Naive thymus-derived CD4-positive, alpha-beta T cell (primary cell): ENCODE data around the gene PLAAT2. TPM values are rescaled to one million over a fixed set of nuclear protein-coding genes. Genes with fewer than 3 reads are reported as not detected.

ENCODE experiments used
- ATAC-seq: fragments of 150-1000 bp; cut with Tn5 transposase; 2 replicates; pipeline ENCODE4 v1.10.0; 2021; ENCODE audit warnings: mild to moderate bottlenecking, moderate library complexity
- CTCF ChIA-PET: fragments of 350-600 bp; sonication (Branson Sonifier 250); formaldehyde crosslinking; loops from one replicate; lab custom pipeline; 2021; ENCODE audit warnings: antibody characterized with exemption; lab: Charles Lee
- POLR2A ChIA-PET: fragments of 350-600 bp; sonication (Branson Sonifier 250); formaldehyde crosslinking; loops from one replicate; lab custom pipeline; 2021; ENCODE audit warnings: antibody characterized with exemption, inconsistent platforms; lab: Charles Lee
- DNase-seq, 9 donors: peaks; one replicate each; pipeline versions ENCODE4 v3.0.0 to v3.0.0-alpha.2; 2020 to 2022; ENCODE audit warnings: mixed read lengths in 1 of 9
- H3K27ac ChIP-seq: one replicate; pipeline ENCODE4 v1.7.0; 2013; ENCODE audit warnings: mild to moderate bottlenecking, low read depth, low read length, moderate library complexity
- H3K27me3 ChIP-seq, 2 donors: one replicate each; pipeline ENCODE4 v1.7.0; 2013; ENCODE audit warnings: low read length in 2 of 2, mild to moderate bottlenecking in 2 of 2, moderate library complexity in 2 of 2; ENCODE audit not compliant: control insufficient read depth in 2 of 2, insufficient read depth in 2 of 2
- H3K36me3 ChIP-seq, 3 experiments: 1 replicate in 2 of 3; 2 replicates in 1 of 3; pipeline ENCODE4 v1.7.0; 2013; ENCODE audit warnings: low read length in 3 of 3, mild to moderate bottlenecking in 3 of 3, moderate library complexity in 1 of 3; ENCODE audit not compliant: insufficient read depth in 3 of 3, control insufficient read depth in 2 of 3
- H3K4me1 ChIP-seq, 2 donors: one replicate each; pipeline ENCODE4 v1.7.0; 2013; ENCODE audit warnings: low read length in 2 of 2, mild to moderate bottlenecking in 2 of 2, moderate library complexity in 1 of 2; ENCODE audit not compliant: control insufficient read depth in 2 of 2, insufficient read depth in 2 of 2
- H3K4me3 ChIP-seq: 2 replicates; pipeline ENCODE4 v1.7.0; 2013; ENCODE audit warnings: mild to moderate bottlenecking, low read length
- H3K9me3 ChIP-seq, 3 experiments: 1 replicate in 2 of 3; 2 replicates in 1 of 3; pipeline ENCODE4 v1.7.0; 2013; ENCODE audit warnings: low read length in 3 of 3; ENCODE audit not compliant: control insufficient read depth in 2 of 3
- H3K27ac Mint-ChIP-seq, 9 donors: one replicate each; pipeline ENCODE4 v1.8.0; 2020 to 2022; ENCODE audit warnings: mixed read lengths in 9 of 9, mild to moderate bottlenecking in 8 of 9, moderate library complexity in 5 of 9, inconsistent platforms in 2 of 9
- H3K27me3 Mint-ChIP-seq, 5 donors: one replicate each; pipeline ENCODE4 v1.8.0; 2021 to 2022; ENCODE audit warnings: mixed read lengths in 5 of 5, mild to moderate bottlenecking in 1 of 5
- H3K36me3 Mint-ChIP-seq, 5 donors: one replicate each; pipeline ENCODE4 v1.8.0; 2020 to 2022; ENCODE audit warnings: mixed read lengths in 5 of 5, mild to moderate bottlenecking in 3 of 5, inconsistent platforms in 1 of 5
- H3K4me1 Mint-ChIP-seq, 7 donors: one replicate each; pipeline ENCODE4 v1.8.0; 2020 to 2022; ENCODE audit warnings: mixed read lengths in 7 of 7, mild to moderate bottlenecking in 3 of 7, inconsistent platforms in 1 of 7
- H3K4me3 Mint-ChIP-seq, 10 donors: one replicate each; pipeline ENCODE4 v1.8.0; 2020 to 2022; ENCODE audit warnings: mild to moderate bottlenecking in 10 of 10, mixed read lengths in 10 of 10, moderate library complexity in 6 of 10, inconsistent platforms in 2 of 10
- H3K9me3 Mint-ChIP-seq, 11 donors: one replicate each; pipeline ENCODE4 v1.8.0; 2020 to 2022; ENCODE audit warnings: mixed read lengths in 11 of 11, mild to moderate bottlenecking in 4 of 11, inconsistent platforms in 1 of 11, moderate library complexity in 1 of 11
- intact Hi-C, 2 donors: fragments of 100-400 bp; cut with micrococcal nuclease; formaldehyde crosslinking; loops; one replicate each; pipeline ENCODE4 v1.15.1; 2023
- polyA plus RNA-seq, 2 donors: library from polyadenylated mRNA; unstranded; fragments of 300-500 nt; fragmentation: Illumina TruSeq; gene quantifications; one replicate each; pipeline ENCODE4 v1.2.3, GENCODE V29; 2021
- total RNA-seq, 6 experiments: library from RNA in 5 of 6; stranded (reverse) in 5 of 6; gene quantifications; 1 replicate in 5 of 6; 2 replicates in 1 of 6; pipeline ENCODE4 v1.2.3 and lab custom pipeline; 2021 to 2026

The PLAAT2 gene
- total and polyA plus RNA-seq, 7 experiments from 2014 or later, result 0.51 TPM; not detected in 6

DNA sequence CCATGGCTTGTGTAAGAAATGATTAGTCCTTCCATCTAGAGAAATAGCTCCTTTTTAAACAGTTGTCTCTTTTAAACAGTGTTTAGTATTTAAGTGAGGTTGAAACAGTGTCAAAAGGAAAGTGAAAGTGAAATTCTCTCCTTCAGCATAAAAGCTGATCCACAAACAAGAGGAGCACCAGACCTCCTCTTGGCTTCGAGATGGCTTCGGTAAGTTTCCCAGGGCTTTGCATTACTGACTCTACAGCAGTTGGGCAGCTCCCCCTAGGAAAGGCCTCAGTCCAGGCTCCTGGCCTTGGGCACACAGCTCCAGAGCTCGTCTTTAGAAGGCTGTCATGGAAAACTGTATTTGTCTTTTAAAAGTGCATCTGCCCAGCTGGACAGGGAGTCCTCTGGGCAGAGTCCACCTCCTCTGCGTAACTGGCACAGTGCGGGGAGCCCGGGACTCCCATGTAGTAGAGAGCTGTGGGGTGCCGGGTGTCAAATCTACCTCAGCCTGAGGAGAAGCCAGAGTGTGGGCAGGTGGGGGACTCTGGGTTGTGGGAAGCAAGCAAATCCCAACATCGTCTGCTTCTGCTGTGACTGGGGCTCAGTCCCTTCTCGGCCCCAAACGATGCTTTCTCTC, 26.4 kb downstream of the PLAAT2 start, which contains the start of gene PLAAT4:
Gene PLAAT4, plus strand, starts transcription at position 140 of the 624 bp plus-strand sequence. Its CDS starts 61 bp downstream, at position 201.
- peak; percentile 74 for ATAC-seq
- Histone ChIP-seq H3K4me3 (peak within 1 kb of the TSS; percentile 90), H3K36me3 (peaks cover 0 to 4% (median 0%) of the 10 kb centered on the region in 3 experiments), H3K4me1 (peaks cover 79% of the 10 kb centered on the region in 2 donors), H3K27ac (peak within 1 kb of the TSS; percentile 82), H3K27me3 (no peaks in the 10 kb centered on the region), H3K9me3 (no peaks in the 10 kb centered on the region)
- POLR2A ChIA-PET, result interaction anchor here (0.6 to 10.4 kb wide), 19 partner anchors 8 to 945 kb away, joined by 3 to 172 read pairs (median 4); partner anchors contain the start of genes FERMT3, PLAAT2 and PLAAT5
- Mint-ChIP-seq H3K27ac (peak within 1 kb of the TSS; percentile 91 to 97 (median 96)), H3K4me3 (peak within 1 kb of the TSS; percentile 87 to 99 (median 96)), H3K4me1 (peaks cover 55 to 96% (median 87%) of the 10 kb centered on the region in 7 donors), H3K27me3 (no peaks in the 10 kb centered on the region), H3K36me3 (peaks cover 0 to 20% (median 4%) of the 10 kb centered on the region in 5 donors), H3K9me3 (no peaks in the 10 kb centered on the region)
- peak in 8 of 9 donors; percentile 30 to 64 (median 56) for DNase-seq
- intact Hi-C loops, result loop anchor here (1.0 to 5.0 kb wide), 6 partner anchors 16 to 146 kb away; partner anchors contain the start of gene RTN3 (in 2 of the 2)
- CTCF ChIA-PET, result interaction anchor here (0.9 to 2.9 kb wide), 6 partner anchors 16 to 58 kb away, joined by 3 to 25 read pairs (median 8); no protein-coding TSS in a partner anchor

GRCh38 chr11:63535734-63536133, 27.4 kb downstream of the PLAAT2 start:
- H3K36me3 ChIP-seq, result peaks cover 0 to 4% (median 0%) of the 10 kb centered on the region in 3 experiments
- peak overlapping the region; percentile 90 for H3K4me3 ChIP-seq
- intact Hi-C loops, result loop anchor here (1.0 to 5.0 kb wide), 4 partner anchors 32 to 147 kb away; partner anchors contain the start of gene RTN3 (in 2 of the 2)
- peaks cover 80 to 84% of the 10 kb centered on the region in 2 donors for H3K4me1 ChIP-seq
- peak overlapping the region; percentile 91 to 97 (median 96) for H3K27ac Mint-ChIP-seq
- DNase-seq (peak in 1 of 9 donors; percentile 47), ATAC-seq (no peak)
- H3K4me1 Mint-ChIP-seq, result peaks cover 51 to 96% (median 91%) of the 10 kb centered on the region in 7 donors
- H3K27me3 ChIP-seq, result no peaks in the 10 kb centered on the region
- no peaks in the 10 kb centered on the region for H3K9me3 ChIP-seq
- H3K27ac ChIP-seq, result peak overlapping the region; percentile 82
- no peaks in the 10 kb centered on the region for H3K27me3 Mint-ChIP-seq
- POLR2A ChIA-PET, result interaction anchor here (0.9 to 10.4 kb wide), 8 partner anchors 10 to 872 kb away, joined by 3 to 172 read pairs (median 17); partner anchors contain the start of gene PLAAT5
- H3K9me3 Mint-ChIP-seq, result no peaks in the 10 kb centered on the region
- peak overlapping the region; percentile 87 to 99 (median 96) for H3K4me3 Mint-ChIP-seq
- CTCF ChIA-PET, result interaction anchor here (0.6 to 2.4 kb wide), 3 partner anchors 21 to 79 kb away, joined by 3 to 15 read pairs (median 3); partner anchors contain the start of gene PLAAT3
- H3K36me3 Mint-ChIP-seq, result peaks cover 0 to 18% (median 4%) of the 10 kb centered on the region in 5 donors

- no peak for DNase-seq
- intact Hi-C loops, result loop anchor here (5.0 kb wide), 2 partner anchors 77 to 147 kb away; partner anchors contain the start of genes RTN3 (in 2 of the 2) and PLAAT3 (in 1 of the 2)
- Histone ChIP-seq H3K9me3 (no peaks in the 10 kb centered on the region), H3K4me1 (peaks cover 78 to 80% of the 10 kb centered on the region in 2 donors), H3K4me3 (peak overlapping the region; percentile 90), H3K27me3 (no peaks in the 10 kb centered on the region), H3K27ac (peak overlapping the region; percentile 82), H3K36me3 (peaks cover 0 to 4% (median 0%) of the 10 kb centered on the region in 3 experiments)
- POLR2A ChIA-PET, result interaction anchor here (0.7 to 10.4 kb wide), 6 partner anchors 8 to 39 kb away, joined by 3 to 172 read pairs (median 4); no protein-coding TSS in a partner anchor
- Mint-ChIP-seq H3K36me3 (peaks cover 0 to 12% (median 0%) of the 10 kb centered on the region in 5 donors), H3K4me3 (peak overlapping the region; percentile 43 to 99 (median 94)), H3K27ac (peak overlapping the region; percentile 91 to 97 (median 96)), H3K4me1 (peaks cover 47 to 92% (median 87%) of the 10 kb centered on the region in 7 donors), H3K27me3 (no peaks in the 10 kb centered on the region), H3K9me3 (no peaks in the 10 kb centered on the region)
- CTCF ChIA-PET, result interaction anchor here (0.6 kb wide), 1 partner anchor 80 kb away, joined by 3 read pairs; the partner anchor contains the start of gene PLAAT3
- ATAC-seq, result peak; percentile 5
These were observed 28.2 kb downstream of the PLAAT2 start for GRCh38 chr11:63534895-63535461.

DNA sequence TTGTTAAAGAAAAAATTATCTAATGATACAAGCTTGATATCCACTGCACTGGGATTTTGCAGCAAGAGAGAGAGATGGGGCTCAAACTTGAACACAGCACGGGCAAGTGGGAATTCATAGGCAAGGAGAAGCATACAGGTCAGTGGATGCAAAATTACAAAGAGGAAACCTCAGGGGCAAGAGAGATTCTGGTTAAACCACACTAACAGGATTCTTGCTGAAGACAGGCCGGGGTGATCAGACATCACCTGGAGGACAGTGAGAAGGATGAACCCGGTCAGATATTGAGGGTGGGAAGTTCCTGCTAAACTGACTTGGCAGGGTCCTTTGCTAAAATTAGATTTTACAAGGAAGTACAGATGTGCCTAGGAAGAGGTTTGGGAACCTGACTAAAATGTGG, 29.1 kb downstream of the PLAAT2 start:
- POLR2A ChIA-PET, result interaction anchor here (1.0 to 10.4 kb wide), 5 partner anchors 9 to 27 kb away, joined by 3 to 172 read pairs (median 3); no protein-coding TSS in a partner anchor
- Mint-ChIP-seq H3K36me3 (peaks cover 0 to 8% (median 0%) of the 10 kb centered on the region in 5 donors), H3K9me3 (no peaks in the 10 kb centered on the region), H3K27me3 (no peaks in the 10 kb centered on the region), H3K4me3 (peak overlapping the region; percentile 0 to 71 (median 42)), H3K27ac (peak overlapping the region; percentile 56 to 96 (median 81)), H3K4me1 (peaks cover 50 to 92% (median 87%) of the 10 kb centered on the region in 7 donors)
- CTCF ChIA-PET, result interaction anchor here (1.8 kb wide), 1 partner anchor 17 kb away, joined by 4 read pairs; no protein-coding TSS in a partner anchor
- H3K27ac ChIP-seq, result no peak overlapping the region
- ATAC-seq (no peak), DNase-seq (no peak)
- H3K9me3 ChIP-seq, result no peaks in the 10 kb centered on the region
- H3K4me3 ChIP-seq, result no peak overlapping the region
- intact Hi-C loops, result loop anchor here in 1 of 2 donors (5.0 kb wide), 1 partner anchor 78 kb away; the partner anchor contains the start of gene PLAAT3
- H3K4me1 ChIP-seq, result peaks cover 70 to 81% of the 10 kb centered on the region in 2 donors
- H3K27me3 ChIP-seq, result no peaks in the 10 kb centered on the region
- peaks cover 0 to 2% (median 0%) of the 10 kb centered on the region in 3 experiments for H3K36me3 ChIP-seq

DNA sequence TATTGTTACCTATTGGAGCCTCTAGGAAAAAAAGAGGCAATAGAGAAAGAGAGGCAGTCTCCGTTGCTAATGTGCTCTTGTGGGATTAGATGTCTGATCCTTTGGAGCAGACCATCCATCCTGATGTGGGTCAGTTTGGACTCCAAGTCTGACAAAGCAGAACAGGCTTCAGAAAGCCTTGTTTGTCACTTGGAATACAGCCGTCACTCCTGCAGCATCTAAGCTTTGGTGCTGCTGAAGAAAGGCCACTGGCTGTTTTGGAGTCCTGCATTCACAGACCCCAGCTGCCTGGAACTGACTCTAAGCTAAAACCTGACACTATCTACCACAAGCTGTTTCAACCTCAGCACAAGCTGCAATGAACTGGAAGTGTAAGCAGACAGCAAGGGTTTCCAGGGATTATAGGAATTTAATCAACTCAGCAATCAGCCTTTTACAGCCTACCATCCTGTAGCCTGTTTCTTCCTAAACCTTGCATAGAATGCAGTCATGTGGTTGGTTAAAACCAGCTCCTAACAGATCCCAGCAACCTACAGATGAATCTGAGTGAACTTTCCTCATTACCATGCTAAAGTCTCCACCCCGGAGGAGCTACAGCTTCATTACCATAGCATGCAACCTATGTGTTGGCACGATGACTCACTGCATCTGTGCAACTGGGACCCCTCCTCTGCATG, 30.2 kb downstream of the PLAAT2 start:
- H3K4me3 ChIP-seq, result no peak overlapping the region

More for the DNA sequence above, 30.2 kb downstream of the PLAAT2 start:
- ATAC-seq (no peak), DNase-seq (no peak)
- Mint-ChIP-seq H3K9me3 (no peaks in the 10 kb centered on the region), H3K27ac (peak overlapping the region in 8 of 9 donors; percentile 14 to 96 (median 84)), H3K4me1 (peaks cover 42 to 89% (median 84%) of the 10 kb centered on the region in 7 donors), H3K27me3 (no peaks in the 10 kb centered on the region), H3K36me3 (no peaks in the 10 kb centered on the region), H3K4me3 (peak overlapping the region in 8 of 10 donors; percentile 12 to 71 (median 50))
- Histone ChIP-seq H3K9me3 (no peaks in the 10 kb centered on the region), H3K27ac (peak overlapping the region; percentile 52), H3K27me3 (no peaks in the 10 kb centered on the region), H3K4me1 (peaks cover 58 to 72% of the 10 kb centered on the region in 2 donors), H3K36me3 (no peaks in the 10 kb centered on the region)
- intact Hi-C loops, result loop anchor here in 1 of 2 donors (5.0 kb wide), 1 partner anchor 79 kb away; the partner anchor contains the start of gene PLAAT3
- ChIA-PET POLR2A (interaction anchor here (0.6 to 10.4 kb wide), 8 partner anchors 9 to 146 kb away, joined by 3 to 172 read pairs (median 5); no protein-coding TSS in a partner anchor), CTCF (interaction anchor here (1.4 to 1.8 kb wide), 3 partner anchors 19 to 54 kb away, joined by 4 to 5 read pairs (median 5); no protein-coding TSS in a partner anchor)
